GM12891 (cell line): Measurements from ENCODE around the gene ICAM4.
A peak's percentile ranks its signal among the peaks of the same experiment; 100 is the strongest.

Source experiments
- POLR2A ChIP-seq: IDR thresholded peaks from 2 replicates; pipeline ENCODE4 v1.6.1; 2011; ENCODE audit warnings: low read depth, low read length, control low read depth
- POLR2AphosphoS5 ChIP-seq: IDR thresholded peaks from 2 replicates; pipeline ENCODE4 v1.6.1; 2011; ENCODE audit warnings: low read depth, low read length, control low read depth
- POU2F2 ChIP-seq: IDR thresholded peaks from 2 replicates; pipeline ENCODE4 v1.6.1; 2011; ENCODE audit warnings: low read depth, mild to moderate bottlenecking, control low read depth, low read length, moderate library complexity
- TAF1 ChIP-seq: IDR thresholded peaks from 2 replicates; pipeline ENCODE4 v1.6.1; 2011; ENCODE audit warnings: low read depth, low read length, control low read depth

DNA sequence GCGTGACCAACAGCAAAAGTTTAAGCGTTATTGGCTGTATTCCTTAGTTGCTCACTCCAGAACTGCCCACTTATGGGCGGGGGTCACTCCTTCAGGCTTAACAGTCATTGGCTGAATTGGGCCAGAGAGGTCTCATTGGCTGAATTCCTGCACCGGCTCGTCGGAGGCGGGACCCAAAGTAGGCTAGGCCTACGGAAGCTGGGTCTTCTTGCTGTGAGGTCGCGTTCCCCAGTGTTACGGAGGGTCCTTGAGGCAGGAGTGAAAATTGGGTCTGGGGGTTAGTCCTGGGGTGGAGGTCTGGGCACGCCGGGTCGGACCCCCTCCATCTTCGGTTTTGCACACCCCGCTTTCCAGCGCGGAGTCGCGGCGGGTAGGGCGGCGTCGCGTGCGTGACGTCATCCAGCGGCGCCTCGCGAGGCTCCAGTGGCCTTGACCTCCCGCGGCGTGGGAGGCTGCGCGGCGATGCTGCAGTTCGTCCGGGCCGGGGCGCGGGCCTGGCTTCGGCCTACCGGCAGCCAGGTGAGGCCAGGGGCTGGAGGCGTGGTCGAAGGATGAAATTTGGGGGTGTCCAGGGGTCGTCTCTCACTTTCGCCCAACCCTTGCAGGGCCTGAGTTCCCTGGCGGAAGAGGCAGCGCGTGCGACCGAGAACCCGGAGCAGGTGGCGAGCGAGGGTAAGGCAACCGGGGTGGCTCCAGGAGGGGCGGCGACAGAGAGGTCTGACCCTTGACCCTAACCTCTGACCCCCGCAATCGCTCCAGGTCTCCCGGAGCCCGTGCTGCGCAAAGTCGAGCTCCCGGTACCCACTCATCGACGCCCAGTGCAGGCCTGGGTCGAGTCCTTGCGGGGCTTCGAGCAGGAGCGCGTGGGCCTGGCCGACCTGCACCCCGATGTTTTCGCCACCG, 34.7 kb upstream of the ICAM4 start, which contains the start of gene MRPL4:
- TF ChIP-seq POLR2AphosphoS5: peak; percentile 64; the same call in 1 of the 2 replicates
- TF ChIP-seq POLR2A: peak; percentile 75; the same call in 1 of the 2 replicates
- peak; percentile 66 for TF ChIP-seq TAF1
- TF ChIP-seq POU2F2: peak; percentile 36; the same call in 1 of the 2 replicates
